ENCODE results near the gene HLCS.

DNA sequence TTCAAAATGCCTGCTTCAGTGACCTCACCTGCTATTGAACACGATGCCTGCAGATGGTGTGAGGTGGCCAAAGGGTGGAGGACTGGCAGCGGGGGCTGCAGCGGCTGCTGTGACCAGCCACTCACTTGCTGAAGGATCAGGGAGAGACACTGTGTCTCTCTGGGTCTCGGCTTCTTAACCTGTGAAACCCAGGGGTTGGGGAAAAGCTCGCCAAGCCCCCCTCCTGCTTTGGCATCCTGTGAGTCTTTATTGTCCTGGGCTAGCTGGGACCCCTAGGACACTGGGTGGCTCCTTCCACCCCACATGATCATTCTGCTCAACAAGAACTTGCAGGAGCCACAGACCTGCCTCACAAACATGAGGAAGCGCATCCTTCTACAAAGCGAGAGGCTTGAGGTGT is 154.7 kb downstream of the HLCS start:
- no peak for TF ChIP-seq POLR2A (IDR thresholded peaks at IDR 0.05)
- TF ChIP-seq, protein P1, sequence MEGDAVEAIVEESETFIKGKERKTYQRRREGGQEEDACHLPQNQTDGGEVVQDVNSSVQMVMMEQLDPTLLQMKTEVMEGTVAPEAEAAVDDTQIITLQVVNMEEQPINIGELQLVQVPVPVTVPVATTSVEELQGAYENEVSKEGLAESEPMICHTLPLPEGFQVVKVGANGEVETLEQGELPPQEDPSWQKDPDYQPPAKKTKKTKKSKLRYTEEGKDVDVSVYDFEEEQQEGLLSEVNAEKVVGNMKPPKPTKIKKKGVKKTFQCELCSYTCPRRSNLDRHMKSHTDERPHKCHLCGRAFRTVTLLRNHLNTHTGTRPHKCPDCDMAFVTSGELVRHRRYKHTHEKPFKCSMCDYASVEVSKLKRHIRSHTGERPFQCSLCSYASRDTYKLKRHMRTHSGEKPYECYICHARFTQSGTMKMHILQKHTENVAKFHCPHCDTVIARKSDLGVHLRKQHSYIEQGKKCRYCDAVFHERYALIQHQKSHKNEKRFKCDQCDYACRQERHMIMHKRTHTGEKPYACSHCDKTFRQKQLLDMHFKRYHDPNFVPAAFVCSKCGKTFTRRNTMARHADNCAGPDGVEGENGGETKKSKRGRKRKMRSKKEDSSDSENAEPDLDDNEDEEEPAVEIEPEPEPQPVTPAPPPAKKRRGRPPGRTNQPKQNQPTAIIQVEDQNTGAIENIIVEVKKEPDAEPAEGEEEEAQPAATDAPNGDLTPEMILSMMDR (IDR thresholded peaks at IDR 0.05), result no peak
